Measurements from ENCODE around the gene OR2S2.

DNA sequence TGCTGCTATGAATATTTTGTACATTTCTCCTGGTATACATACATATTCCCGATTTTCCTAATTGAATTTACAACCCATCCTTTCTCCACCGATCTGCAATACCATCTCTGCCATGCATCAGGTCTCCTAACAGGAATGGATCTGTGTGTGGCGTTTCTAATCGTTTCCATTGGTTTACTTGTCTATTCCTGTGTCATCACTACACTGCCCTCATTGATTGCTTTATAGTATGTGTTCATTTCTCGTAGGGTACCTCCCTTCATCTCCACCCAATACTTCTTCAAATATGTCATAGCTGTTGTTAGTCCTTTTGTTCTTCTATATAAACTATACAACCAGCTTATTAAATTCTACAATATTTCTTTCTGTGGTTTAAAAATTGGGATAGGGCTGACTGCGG, 7.1 kb upstream of the OR2S2 start:
- no peak for TF ChIP-seq POLR2A (IDR thresholded peaks at IDR 0.05; ENCODE audit: low read depth, low read length)
- TF ChIP-seq, protein P1, sequence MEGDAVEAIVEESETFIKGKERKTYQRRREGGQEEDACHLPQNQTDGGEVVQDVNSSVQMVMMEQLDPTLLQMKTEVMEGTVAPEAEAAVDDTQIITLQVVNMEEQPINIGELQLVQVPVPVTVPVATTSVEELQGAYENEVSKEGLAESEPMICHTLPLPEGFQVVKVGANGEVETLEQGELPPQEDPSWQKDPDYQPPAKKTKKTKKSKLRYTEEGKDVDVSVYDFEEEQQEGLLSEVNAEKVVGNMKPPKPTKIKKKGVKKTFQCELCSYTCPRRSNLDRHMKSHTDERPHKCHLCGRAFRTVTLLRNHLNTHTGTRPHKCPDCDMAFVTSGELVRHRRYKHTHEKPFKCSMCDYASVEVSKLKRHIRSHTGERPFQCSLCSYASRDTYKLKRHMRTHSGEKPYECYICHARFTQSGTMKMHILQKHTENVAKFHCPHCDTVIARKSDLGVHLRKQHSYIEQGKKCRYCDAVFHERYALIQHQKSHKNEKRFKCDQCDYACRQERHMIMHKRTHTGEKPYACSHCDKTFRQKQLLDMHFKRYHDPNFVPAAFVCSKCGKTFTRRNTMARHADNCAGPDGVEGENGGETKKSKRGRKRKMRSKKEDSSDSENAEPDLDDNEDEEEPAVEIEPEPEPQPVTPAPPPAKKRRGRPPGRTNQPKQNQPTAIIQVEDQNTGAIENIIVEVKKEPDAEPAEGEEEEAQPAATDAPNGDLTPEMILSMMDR (conservative IDR thresholded peaks at IDR 0.05; ENCODE audit: low read depth, low read length) = no peak

Data from IMR-90 (cell line).